ENCODE results near the gene CLSTN2.

Gene CLSTN2

DNA sequence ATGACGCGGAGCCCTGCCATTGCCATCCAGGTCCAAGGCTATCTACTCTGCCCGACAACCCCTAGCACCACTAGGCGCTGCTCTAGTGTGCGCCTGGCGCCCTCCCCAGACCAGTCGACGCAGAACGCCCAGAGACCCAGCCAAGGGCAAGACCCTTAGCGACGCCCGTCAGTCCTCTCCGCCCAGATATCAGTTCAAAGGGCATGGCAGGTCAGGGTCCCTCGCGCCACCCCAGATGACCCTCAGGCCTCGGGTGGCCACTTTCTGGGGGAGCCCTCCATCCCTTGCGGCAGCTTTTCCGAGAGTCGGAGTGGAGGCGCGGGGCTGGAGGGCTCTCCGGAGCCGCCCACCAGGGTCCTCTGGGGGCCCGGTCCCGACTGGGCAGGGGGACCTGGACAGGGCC lies 371 bp upstream of the CLSTN2 start (continued):
- TF ChIP-seq, protein P1, sequence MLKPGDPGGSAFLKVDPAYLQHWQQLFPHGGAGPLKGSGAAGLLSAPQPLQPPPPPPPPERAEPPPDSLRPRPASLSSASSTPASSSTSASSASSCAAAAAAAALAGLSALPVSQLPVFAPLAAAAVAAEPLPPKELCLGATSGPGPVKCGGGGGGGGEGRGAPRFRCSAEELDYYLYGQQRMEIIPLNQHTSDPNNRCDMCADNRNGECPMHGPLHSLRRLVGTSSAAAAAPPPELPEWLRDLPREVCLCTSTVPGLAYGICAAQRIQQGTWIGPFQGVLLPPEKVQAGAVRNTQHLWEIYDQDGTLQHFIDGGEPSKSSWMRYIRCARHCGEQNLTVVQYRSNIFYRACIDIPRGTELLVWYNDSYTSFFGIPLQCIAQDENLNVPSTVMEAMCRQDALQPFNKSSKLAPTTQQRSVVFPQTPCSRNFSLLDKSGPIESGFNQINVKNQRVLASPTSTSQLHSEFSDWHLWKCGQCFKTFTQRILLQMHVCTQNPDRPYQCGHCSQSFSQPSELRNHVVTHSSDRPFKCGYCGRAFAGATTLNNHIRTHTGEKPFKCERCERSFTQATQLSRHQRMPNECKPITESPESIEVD (tag by site-specific recombination; IDR thresholded peaks at IDR 0.05), result no peak
- TF ChIP-seq ZNF629 (tag by site-specific recombination; IDR thresholded peaks at IDR 0.05) (0 out of 2 replicates have a peak, but pooled peaks have one; percentile 38), EGR2 (tag by site-specific recombination; IDR thresholded peaks at IDR 0.05; ENCODE audit: low read depth) (no peak), ZNF654 (tag by site-specific recombination; IDR thresholded peaks at IDR 0.05; ENCODE audit: low read depth) (peak; percentile 45), ZBTB20 (tag by site-specific recombination; IDR thresholded peaks at IDR 0.05) (0 out of 2 replicates have a peak, but pooled peaks have one; percentile 21), ZBTB48 (tag by site-specific recombination; IDR thresholded peaks at IDR 0.05) (peak; percentile 96), ZNF157 (tag by site-specific recombination; IDR thresholded peaks at IDR 0.05) (no peak), ZNF335 (tag by site-specific recombination; conservative IDR thresholded peaks at IDR 0.05) (peak; percentile 97), ZNF341 (tag by site-specific recombination; IDR thresholded peaks at IDR 0.05; ENCODE audit: low read depth) (peak; percentile 39; the same call in 1 of the 2 replicates), ZBTB17 (tag by site-specific recombination; IDR thresholded peaks at IDR 0.05) (no peak; the same call in 1 of the 2 replicates), ZNF514 (tag by site-specific recombination; IDR thresholded peaks at IDR 0.05) (no peak)
- TF ChIP-seq, protein P2, sequence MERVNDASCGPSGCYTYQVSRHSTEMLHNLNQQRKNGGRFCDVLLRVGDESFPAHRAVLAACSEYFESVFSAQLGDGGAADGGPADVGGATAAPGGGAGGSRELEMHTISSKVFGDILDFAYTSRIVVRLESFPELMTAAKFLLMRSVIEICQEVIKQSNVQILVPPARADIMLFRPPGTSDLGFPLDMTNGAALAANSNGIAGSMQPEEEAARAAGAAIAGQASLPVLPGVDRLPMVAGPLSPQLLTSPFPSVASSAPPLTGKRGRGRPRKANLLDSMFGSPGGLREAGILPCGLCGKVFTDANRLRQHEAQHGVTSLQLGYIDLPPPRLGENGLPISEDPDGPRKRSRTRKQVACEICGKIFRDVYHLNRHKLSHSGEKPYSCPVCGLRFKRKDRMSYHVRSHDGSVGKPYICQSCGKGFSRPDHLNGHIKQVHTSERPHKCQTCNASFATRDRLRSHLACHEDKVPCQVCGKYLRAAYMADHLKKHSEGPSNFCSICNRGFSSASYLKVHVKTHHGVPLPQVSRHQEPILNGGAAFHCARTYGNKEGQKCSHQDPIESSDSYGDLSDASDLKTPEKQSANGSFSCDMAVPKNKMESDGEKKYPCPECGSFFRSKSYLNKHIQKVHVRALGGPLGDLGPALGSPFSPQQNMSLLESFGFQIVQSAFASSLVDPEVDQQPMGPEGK (tag by site-specific recombination; IDR thresholded peaks at IDR 0.05), result peak; percentile 64
- TF ChIP-seq, protein P3, sequence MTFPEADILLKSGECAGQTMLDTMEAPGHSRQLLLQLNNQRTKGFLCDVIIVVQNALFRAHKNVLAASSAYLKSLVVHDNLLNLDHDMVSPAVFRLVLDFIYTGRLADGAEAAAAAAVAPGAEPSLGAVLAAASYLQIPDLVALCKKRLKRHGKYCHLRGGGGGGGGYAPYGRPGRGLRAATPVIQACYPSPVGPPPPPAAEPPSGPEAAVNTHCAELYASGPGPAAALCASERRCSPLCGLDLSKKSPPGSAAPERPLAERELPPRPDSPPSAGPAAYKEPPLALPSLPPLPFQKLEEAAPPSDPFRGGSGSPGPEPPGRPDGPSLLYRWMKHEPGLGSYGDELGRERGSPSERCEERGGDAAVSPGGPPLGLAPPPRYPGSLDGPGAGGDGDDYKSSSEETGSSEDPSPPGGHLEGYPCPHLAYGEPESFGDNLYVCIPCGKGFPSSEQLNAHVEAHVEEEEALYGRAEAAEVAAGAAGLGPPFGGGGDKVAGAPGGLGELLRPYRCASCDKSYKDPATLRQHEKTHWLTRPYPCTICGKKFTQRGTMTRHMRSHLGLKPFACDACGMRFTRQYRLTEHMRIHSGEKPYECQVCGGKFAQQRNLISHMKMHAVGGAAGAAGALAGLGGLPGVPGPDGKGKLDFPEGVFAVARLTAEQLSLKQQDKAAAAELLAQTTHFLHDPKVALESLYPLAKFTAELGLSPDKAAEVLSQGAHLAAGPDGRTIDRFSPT (tag by site-specific recombination; IDR thresholded peaks at IDR 0.05), result 0 out of 2 replicates have a peak, but pooled peaks have one; percentile 6
- TF ChIP-seq, protein P4, sequence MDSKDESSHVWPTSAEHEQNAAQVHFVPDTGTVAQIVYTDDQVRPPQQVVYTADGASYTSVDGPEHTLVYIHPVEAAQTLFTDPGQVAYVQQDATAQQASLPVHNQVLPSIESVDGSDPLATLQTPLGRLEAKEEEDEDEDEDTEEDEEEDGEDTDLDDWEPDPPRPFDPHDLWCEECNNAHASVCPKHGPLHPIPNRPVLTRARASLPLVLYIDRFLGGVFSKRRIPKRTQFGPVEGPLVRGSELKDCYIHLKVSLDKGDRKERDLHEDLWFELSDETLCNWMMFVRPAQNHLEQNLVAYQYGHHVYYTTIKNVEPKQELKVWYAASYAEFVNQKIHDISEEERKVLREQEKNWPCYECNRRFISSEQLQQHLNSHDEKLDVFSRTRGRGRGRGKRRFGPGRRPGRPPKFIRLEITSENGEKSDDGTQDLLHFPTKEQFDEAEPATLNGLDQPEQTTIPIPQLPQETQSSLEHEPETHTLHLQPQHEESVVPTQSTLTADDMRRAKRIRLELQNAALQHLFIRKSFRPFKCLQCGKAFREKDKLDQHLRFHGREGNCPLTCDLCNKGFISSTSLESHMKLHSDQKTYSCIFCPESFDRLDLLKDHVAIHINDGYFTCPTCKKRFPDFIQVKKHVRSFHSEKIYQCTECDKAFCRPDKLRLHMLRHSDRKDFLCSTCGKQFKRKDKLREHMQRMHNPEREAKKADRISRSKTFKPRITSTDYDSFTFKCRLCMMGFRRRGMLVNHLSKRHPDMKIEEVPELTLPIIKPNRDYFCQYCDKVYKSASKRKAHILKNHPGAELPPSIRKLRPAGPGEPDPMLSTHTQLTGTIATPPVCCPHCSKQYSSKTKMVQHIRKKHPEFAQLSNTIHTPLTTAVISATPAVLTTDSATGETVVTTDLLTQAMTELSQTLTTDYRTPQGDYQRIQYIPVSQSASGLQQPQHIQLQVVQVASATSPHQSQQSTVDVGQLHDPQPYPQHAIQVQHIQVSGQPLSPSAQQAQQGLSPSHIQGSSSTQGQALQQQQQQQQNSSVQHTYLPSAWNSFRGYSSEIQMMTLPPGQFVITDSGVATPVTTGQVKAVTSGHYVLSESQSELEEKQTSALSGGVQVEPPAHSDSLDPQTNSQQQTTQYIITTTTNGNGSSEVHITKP (tag by site-specific recombination; IDR thresholded peaks at IDR 0.05), result no peak
- TF ChIP-seq, protein P5, sequence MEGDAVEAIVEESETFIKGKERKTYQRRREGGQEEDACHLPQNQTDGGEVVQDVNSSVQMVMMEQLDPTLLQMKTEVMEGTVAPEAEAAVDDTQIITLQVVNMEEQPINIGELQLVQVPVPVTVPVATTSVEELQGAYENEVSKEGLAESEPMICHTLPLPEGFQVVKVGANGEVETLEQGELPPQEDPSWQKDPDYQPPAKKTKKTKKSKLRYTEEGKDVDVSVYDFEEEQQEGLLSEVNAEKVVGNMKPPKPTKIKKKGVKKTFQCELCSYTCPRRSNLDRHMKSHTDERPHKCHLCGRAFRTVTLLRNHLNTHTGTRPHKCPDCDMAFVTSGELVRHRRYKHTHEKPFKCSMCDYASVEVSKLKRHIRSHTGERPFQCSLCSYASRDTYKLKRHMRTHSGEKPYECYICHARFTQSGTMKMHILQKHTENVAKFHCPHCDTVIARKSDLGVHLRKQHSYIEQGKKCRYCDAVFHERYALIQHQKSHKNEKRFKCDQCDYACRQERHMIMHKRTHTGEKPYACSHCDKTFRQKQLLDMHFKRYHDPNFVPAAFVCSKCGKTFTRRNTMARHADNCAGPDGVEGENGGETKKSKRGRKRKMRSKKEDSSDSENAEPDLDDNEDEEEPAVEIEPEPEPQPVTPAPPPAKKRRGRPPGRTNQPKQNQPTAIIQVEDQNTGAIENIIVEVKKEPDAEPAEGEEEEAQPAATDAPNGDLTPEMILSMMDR (tag by site-specific recombination; IDR thresholded peaks at IDR 0.05), result peak; percentile 84

Data from HEK293 (cell line).